Thyroid gland (tissue), 4 donors: ENCODE results near the gene EXOC4. TPM values are rescaled to one million over a fixed set of nuclear protein-coding genes. Genes with fewer than 3 reads are reported as not detected.

Experiments used
- DNase-seq, 2 donors: peaks; one replicate each; pipeline ENCODE4 v3.0.0-alpha.2; 2019
- H3K27ac ChIP-seq, 3 donors: fragments of 200-600 bp; sonication (generic); 1 replicate in 2 of 3; 2 replicates in 1 of 3; pipeline ENCODE4 v1.5.1; 2016 to 2019; ENCODE audit warnings: mild to moderate bottlenecking in 1 of 3, moderate library complexity in 1 of 3
- H3K27me3 ChIP-seq: fragments of 200-600 bp; sonication (generic); one replicate; pipeline ENCODE4 v1.5.1; 2019
- H3K36me3 ChIP-seq, 2 donors: fragments of 200-600 bp; sonication (generic); one replicate each; pipeline ENCODE4 v1.5.1; 2016 to 2019
- H3K4me1 ChIP-seq, 2 donors: fragments of 200-600 bp; sonication (generic); one replicate each; pipeline ENCODE4 v1.5.1; 2017 to 2019
- H3K4me3 ChIP-seq, 3 donors: fragments of 200-600 bp; sonication (generic); replicated peaks in 1 of 3; 1 replicate in 2 of 3; 2 replicates in 1 of 3; pipeline ENCODE4 v1.5.1; 2016; ENCODE audit warnings: mild to moderate bottlenecking in 1 of 3
- H3K9me3 ChIP-seq: fragments of 200-600 bp; sonication (generic); one replicate; pipeline ENCODE4 v1.5.1; 2017
- POLR2A ChIP-seq, 2 donors: fragments of 450-650 bp; IDR thresholded peaks; one replicate each; pipeline ENCODE4 v1.6.1; 2017; ENCODE audit warnings: antibody characterized with exemption in 2 of 2, mild to moderate bottlenecking in 2 of 2, moderate library complexity in 1 of 2
- WGBS, 2 donors: methylation state at CpG; one replicate each; pipeline ENCODE4 v1.1.5; 2017; 5-methylcytosine and 5-hydroxymethylcytosine counted together
- intact Hi-C: fragments of 100-400 bp; cut with DNase I; formaldehyde crosslinking; loops from one replicate; pipeline ENCODE4 v1.15.1; 2023
- total RNA-seq, 4 donors: library from RNA; depleted of rRNA; stranded (reverse); fragments of >200 nt; gene quantifications; one replicate each; pipeline ENCODE4 v1.2.3, GENCODE V29; 2016
- TF ChIP-seq, protein P1 (sequence below), 6 experiments: fragments of 200-600 bp in 3 of 6; fragments of 450-650 bp in 3 of 6; sonication (generic) in 3 of 6; IDR thresholded peaks; one replicate each; pipeline ENCODE4 v1.5.1; 2016 to 2019; ENCODE audit warnings: antibody characterized with exemption in 6 of 6, mild to moderate bottlenecking in 2 of 6, inconsistent platforms in 1 of 6, moderate library complexity in 1 of 6

EXOC4 gene
- total RNA-seq, 4 donors from 2014 or later, result 74.0 to 116 (median 107) TPM

DNA sequence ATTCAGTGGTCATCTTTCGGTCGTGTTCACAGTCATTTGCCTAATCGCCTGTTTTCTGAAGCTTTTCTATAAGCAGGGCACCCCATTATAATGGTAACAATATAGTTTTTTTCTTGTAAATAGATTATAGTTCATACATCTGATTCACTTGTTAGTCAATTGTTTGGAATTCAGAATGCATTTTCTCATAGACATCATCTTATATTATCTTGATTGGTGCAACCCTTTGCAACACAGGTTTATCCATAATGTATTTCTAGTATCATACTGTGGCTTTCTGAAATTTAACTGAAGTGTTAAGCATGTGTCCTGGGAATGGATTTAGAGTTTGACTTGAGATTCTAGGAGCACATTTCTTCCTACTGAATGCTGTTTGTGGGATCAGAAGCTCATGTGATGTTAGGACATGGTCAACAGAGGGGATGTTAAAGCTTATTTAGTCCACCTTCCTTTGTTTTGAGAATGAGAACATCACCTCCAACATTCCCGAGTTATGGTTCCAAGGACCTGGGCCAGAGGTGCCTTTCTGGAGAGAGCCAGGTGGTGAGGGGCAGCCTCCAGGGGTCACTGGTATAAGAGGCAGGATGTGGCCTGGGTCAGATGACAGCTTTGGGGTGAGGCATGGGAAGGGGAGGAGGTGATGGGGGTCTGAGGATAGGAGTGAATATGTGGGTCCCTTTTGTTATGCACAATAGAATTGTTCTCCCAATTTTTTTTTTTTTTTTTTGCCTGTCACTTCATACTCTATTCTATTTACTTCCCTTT lies 415.6 kb downstream of the EXOC4 start:
- no peaks in the 10 kb centered on the region for H3K9me3 ChIP-seq
- peaks cover 0 to 2% of the 10 kb centered on the region in 2 donors for H3K4me1 ChIP-seq
- no peak for TF ChIP-seq POLR2A (IDR thresholded peaks at IDR 0.05)
- TF ChIP-seq, protein P1, sequence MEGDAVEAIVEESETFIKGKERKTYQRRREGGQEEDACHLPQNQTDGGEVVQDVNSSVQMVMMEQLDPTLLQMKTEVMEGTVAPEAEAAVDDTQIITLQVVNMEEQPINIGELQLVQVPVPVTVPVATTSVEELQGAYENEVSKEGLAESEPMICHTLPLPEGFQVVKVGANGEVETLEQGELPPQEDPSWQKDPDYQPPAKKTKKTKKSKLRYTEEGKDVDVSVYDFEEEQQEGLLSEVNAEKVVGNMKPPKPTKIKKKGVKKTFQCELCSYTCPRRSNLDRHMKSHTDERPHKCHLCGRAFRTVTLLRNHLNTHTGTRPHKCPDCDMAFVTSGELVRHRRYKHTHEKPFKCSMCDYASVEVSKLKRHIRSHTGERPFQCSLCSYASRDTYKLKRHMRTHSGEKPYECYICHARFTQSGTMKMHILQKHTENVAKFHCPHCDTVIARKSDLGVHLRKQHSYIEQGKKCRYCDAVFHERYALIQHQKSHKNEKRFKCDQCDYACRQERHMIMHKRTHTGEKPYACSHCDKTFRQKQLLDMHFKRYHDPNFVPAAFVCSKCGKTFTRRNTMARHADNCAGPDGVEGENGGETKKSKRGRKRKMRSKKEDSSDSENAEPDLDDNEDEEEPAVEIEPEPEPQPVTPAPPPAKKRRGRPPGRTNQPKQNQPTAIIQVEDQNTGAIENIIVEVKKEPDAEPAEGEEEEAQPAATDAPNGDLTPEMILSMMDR (IDR thresholded peaks at IDR 0.05), result no peak
- WGBS, 2 donors, result 98 to 99% methylated on average over 4 of the region's 4 CpGs
- no peak overlapping the region for H3K27ac ChIP-seq
- no peaks in the 10 kb centered on the region for H3K27me3 ChIP-seq
- no peak overlapping the region for H3K4me3 ChIP-seq
- H3K36me3 ChIP-seq, result no peaks in the 10 kb centered on the region
- no peak for DNase-seq
- intact Hi-C loops, result no loop called here

DNA sequence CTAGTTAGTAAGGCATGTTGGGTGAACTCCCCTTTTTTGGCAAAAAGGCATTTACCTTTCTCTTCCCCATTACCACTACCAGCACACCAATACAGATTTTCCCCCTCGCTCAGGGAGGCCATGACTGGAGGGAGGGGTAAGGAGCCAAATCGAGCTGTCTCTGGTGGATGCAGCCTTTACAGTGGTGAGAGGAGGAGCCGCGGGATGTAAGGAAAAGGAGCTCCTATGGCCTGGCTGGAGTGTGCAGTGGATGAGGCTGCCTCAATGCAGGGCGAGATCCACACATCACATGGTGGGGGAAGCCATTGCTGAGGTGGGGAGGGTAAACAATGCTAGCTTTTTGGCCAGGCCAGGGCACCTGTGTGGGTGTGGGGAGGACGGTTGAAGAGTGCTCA lies 416.2 kb downstream of the EXOC4 start:
- intact Hi-C loops, result no loop called here
- peaks cover 0 to 2% of the 10 kb centered on the region in 2 donors for H3K4me1 ChIP-seq
- no peaks in the 10 kb centered on the region for H3K27me3 ChIP-seq
- H3K36me3 ChIP-seq, result no peaks in the 10 kb centered on the region
- H3K4me3 ChIP-seq, result no peak overlapping the region
- DNase-seq, result no peak
- TF ChIP-seq, protein P1 (IDR thresholded peaks at IDR 0.05), result no peak
- TF ChIP-seq POLR2A (IDR thresholded peaks at IDR 0.05), result no peak
- no peak overlapping the region for H3K27ac ChIP-seq
- 81 to 91% methylated on average over 6 of the region's 6 CpGs for WGBS, 2 donors
- H3K9me3 ChIP-seq, result no peaks in the 10 kb centered on the region

DNA sequence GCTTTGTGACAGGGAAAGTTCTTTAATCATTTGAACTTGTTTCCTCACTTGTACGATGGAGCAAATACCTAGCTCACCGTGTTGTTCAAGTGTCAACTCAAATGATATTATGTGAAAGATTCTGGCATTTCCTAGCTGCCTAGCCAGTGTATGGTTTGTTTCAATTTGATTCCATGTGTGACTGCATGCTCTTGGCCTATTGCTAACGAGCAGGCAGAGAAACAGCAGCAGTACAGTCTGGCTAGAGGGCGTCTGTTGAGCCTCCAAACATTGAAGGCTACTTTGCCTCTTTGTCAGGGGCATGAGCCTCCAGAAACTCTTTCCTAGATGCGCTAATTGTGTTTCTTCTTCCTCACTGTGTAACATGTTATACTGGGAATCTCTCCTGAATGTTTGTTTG lies 417.4 kb downstream of the EXOC4 start:
- intact Hi-C loops, result no loop called here
- TF ChIP-seq POLR2A (IDR thresholded peaks at IDR 0.05), result no peak
- DNase-seq, result no peak
- Histone ChIP-seq H3K36me3 (no peaks in the 10 kb centered on the region), H3K9me3 (no peaks in the 10 kb centered on the region), H3K4me3 (no peak overlapping the region), H3K27ac (no peak overlapping the region), H3K27me3 (no peaks in the 10 kb centered on the region), H3K4me1 (peaks cover 0 to 2% of the 10 kb centered on the region in 2 donors)
- WGBS, 2 donors, result 79 to 81% methylated on average over 5 of the region's 5 CpGs

GRCh38 chr7:133672866-133673265 lies 420.0 kb downstream of the EXOC4 start:
- Histone ChIP-seq H3K4me1 (no peaks in the 10 kb centered on the region), H3K27ac (no peak overlapping the region), H3K36me3 (no peaks in the 10 kb centered on the region), H3K27me3 (no peaks in the 10 kb centered on the region), H3K4me3 (no peak overlapping the region), H3K9me3 (no peaks in the 10 kb centered on the region)
- TF ChIP-seq POLR2A (IDR thresholded peaks at IDR 0.05), result no peak
- TF ChIP-seq, protein P1 (IDR thresholded peaks at IDR 0.05), result no peak
- intact Hi-C loops, result no loop called here
- no peak for DNase-seq
- 95 to 96% methylated on average over 1 of the region's 1 CpG for whole genome bisulfite sequencing, 2 donors

- no peak for DNase-seq
- TF ChIP-seq, protein P1 (IDR thresholded peaks at IDR 0.05), result no peak
- no peak for TF ChIP-seq POLR2A (IDR thresholded peaks at IDR 0.05)
- no peak overlapping the region for H3K27ac ChIP-seq
- H3K9me3 ChIP-seq, result no peaks in the 10 kb centered on the region
- no peaks in the 10 kb centered on the region for H3K36me3 ChIP-seq
- WGBS, 2 donors, result 92 to 94% methylated on average over 2 of the region's 2 CpGs
- no peak overlapping the region for H3K4me3 ChIP-seq
- H3K4me1 ChIP-seq, result no peaks in the 10 kb centered on the region
- intact Hi-C loops, result no loop called here
- H3K27me3 ChIP-seq, result no peaks in the 10 kb centered on the region
Measured at GRCh38 chr7:133674079-133674763, 421.3 kb downstream of the EXOC4 start.
